ENCODE results near the gene OR52W1.
"Not testable (repeated sequence)": the region's sequence is repeated elsewhere in the genome, so short reads cannot be mapped to it uniquely, and the experiment has no call there.

The OR52W1 gene

GRCh38 chr11:6217722-6218121 is 18.7 kb downstream of the OR52W1 start:
- no peak for DNase-seq (ENCODE audit: low spot score)

GRCh38 chr11:6219359-6219758 is 20.3 kb downstream of the OR52W1 start:
- no peak for DNase-seq (ENCODE audit: low spot score)

- no peak for DNase-seq (ENCODE audit: low spot score)
Measured at GRCh38 chr11:6223854-6224253, 24.8 kb downstream of the OR52W1 start.

- DNase-seq (ENCODE audit: low spot score) = no peak
Measured at GRCh38 chr11:6224421-6224820, 25.4 kb downstream of the OR52W1 start.

- no peak for DNase-seq (ENCODE audit: low spot score)
Measured at GRCh38 chr11:6225024-6225423, 26.0 kb downstream of the OR52W1 start.

- no peak for DNase-seq (ENCODE audit: low spot score)
Measured at GRCh38 chr11:6225896-6226295, 26.9 kb downstream of the OR52W1 start.

- peak; percentile 8 for DNase-seq (ENCODE audit: low spot score)
Measured at GRCh38 chr11:6228520-6228919, 29.5 kb downstream of the OR52W1 start.

- peak; percentile 29 for DNase-seq (ENCODE audit: low spot score)
Measured at GRCh38 chr11:6229911-6230310, 30.9 kb downstream of the OR52W1 start.

- no peak for DNase-seq (ENCODE audit: low spot score)
Measured at GRCh38 chr11:6232899-6233298, 33.9 kb downstream of the OR52W1 start.

GRCh38 chr11:6233984-6234386 is 35.0 kb downstream of the OR52W1 start:
- DNase-seq (ENCODE audit: low spot score) = no peak

- peak; percentile 100 for DNase-seq (ENCODE audit: low spot score)
Measured at GRCh38 chr11:6234387-6235107, 35.5 kb downstream of the OR52W1 start, which contains the start of gene FHIP1B. Gene FHIP1B, minus strand, starts transcription at chr11:6234636. Its CDS starts 10,120 bp downstream, at chr11:6224516.

- no peak for DNase-seq (ENCODE audit: low spot score)
Measured at GRCh38 chr11:6237266-6237665, 38.2 kb downstream of the OR52W1 start.

- no peak for DNase-seq (ENCODE audit: low spot score)
Measured at GRCh38 chr11:6237761-6238302, 38.8 kb downstream of the OR52W1 start.

GRCh38 chr11:6238902-6239301 is 39.9 kb downstream of the OR52W1 start, which contains the start of gene CNGA4:
Gene CNGA4, plus strand, starts transcription at chr11:6239089. Its CDS starts 118 bp downstream, at chr11:6239207.
- DNase-seq (ENCODE audit: low spot score) = no peak

GRCh38 chr11:6240139-6240538 is 41.1 kb downstream of the OR52W1 start:
- DNase-seq (ENCODE audit: low spot score) = no peak

GRCh38 chr11:6240781-6241180 is 41.8 kb downstream of the OR52W1 start:
- DNase-seq (ENCODE audit: low spot score) = no peak

GRCh38 chr11:6241316-6241715 is 42.3 kb downstream of the OR52W1 start:
- DNase-seq (ENCODE audit: low spot score) = no peak

GRCh38 chr11:6245536-6245935 is 46.5 kb downstream of the OR52W1 start:
- DNase-seq (ENCODE audit: low spot score) = no peak

- DNase-seq (ENCODE audit: low spot score) = no peak
Measured at GRCh38 chr11:6248248-6248647, 49.2 kb downstream of the OR52W1 start.

GRCh38 chr11:6248897-6249296 is 49.9 kb downstream of the OR52W1 start:
- DNase-seq (ENCODE audit: low spot score) = not testable (repeated sequence)

Measured in CD4-positive, alpha-beta T cell treated with Interleukin-2 at 100 ng/mL for 4 hours (primary cell).